Measurements from ENCODE around the gene MAGI1.

- TF ChIP-seq CTCF (IDR thresholded peaks at IDR 0.05; ENCODE audit: insufficient read depth, low read length) (no peak), SPI1 (IDR thresholded peaks at IDR 0.05; ENCODE audit: borderline replicate concordance, low read depth) (no peak), REST (IDR thresholded peaks at IDR 0.05; ENCODE audit: insufficient replicate concordance, low read depth) (no peak)
Measured at GRCh38 chr3:65827076-65827475, 211.6 kb downstream of the MAGI1 start.

Measured in HL-60 (cell line).